Uterus (tissue), 4 donors: ENCODE results near the gene SLC7A1. TPM values are rescaled to one million over a fixed set of nuclear protein-coding genes. Genes with fewer than 3 reads are reported as not detected.

Experiments used
- DNase-seq, 2 donors: peaks; one replicate each; pipeline ENCODE4 v3.0.0-alpha.2; 2019 to 2020
- H3K27ac ChIP-seq, 2 donors: fragments of 200-600 bp; sonication (generic); 1 replicate in 1 of 2; 2 replicates in 1 of 2; pipeline ENCODE4 v1.5.1; 2016 to 2018
- H3K27me3 ChIP-seq, 2 donors: fragments of 200-600 bp; sonication (generic); one replicate each; pipeline ENCODE4 v1.5.1; 2018 to 2019; ENCODE audit warnings: control low read depth in 1 of 2
- H3K36me3 ChIP-seq, 2 donors: fragments of 200-600 bp; sonication (generic); one replicate each; pipeline ENCODE4 v1.5.1; 2019; ENCODE audit warnings: control low read depth in 1 of 2
- H3K4me1 ChIP-seq, 2 donors: fragments of 200-600 bp; sonication (generic); one replicate each; pipeline ENCODE4 v1.5.1; 2018 to 2019; ENCODE audit warnings: control low read depth in 1 of 2
- H3K4me3 ChIP-seq, 2 donors: fragments of 200-600 bp; sonication (generic); 1 replicate in 1 of 2; 2 replicates in 1 of 2; pipeline ENCODE4 v1.5.1; 2018 to 2019; ENCODE audit warnings: mild to moderate bottlenecking in 1 of 2
- H3K9me3 ChIP-seq, 2 donors: fragments of 200-600 bp; sonication (generic); one replicate each; pipeline ENCODE4 v1.5.1; 2019; ENCODE audit warnings: control low read depth in 1 of 2
- CTCF ChIP-seq, 4 experiments: fragments of 200-600 bp in 2 of 4; fragments of 450-650 bp in 2 of 4; sonication (generic) in 2 of 4; IDR thresholded peaks; one replicate each; pipeline ENCODE4 v1.5.1; 2016 to 2019; ENCODE audit warnings: antibody characterized with exemption in 4 of 4, mild to moderate bottlenecking in 2 of 4, moderate library complexity in 1 of 4
- POLR2A ChIP-seq, 2 donors: fragments of 450-650 bp; IDR thresholded peaks; one replicate each; pipeline ENCODE4 v1.6.1; 2016; ENCODE audit warnings: antibody characterized with exemption in 2 of 2, mild to moderate bottlenecking in 1 of 2, moderate library complexity in 1 of 2
- intact Hi-C: fragments of 100-400 bp; cut with DNase I; formaldehyde crosslinking; loops from one replicate; pipeline ENCODE4 v1.15.1; 2023; ENCODE audit warnings: low total_unique reads
- total RNA-seq, 4 donors: library from RNA; depleted of rRNA in 3 of 4; stranded (reverse); fragments of >200 nt in 3 of 4; gene quantifications; one replicate each; pipeline versions ENCODE4 v1.1.0 to v1.2.4, GENCODE V29; 2014 to 2023
- donor health status: DM: yes; HTN: yes; CAD: no.

Gene SLC7A1
- total RNA-seq, 4 donors from 2014 or later = 4.1 to 39.0 (median 10.8) TPM

- peak in 1 of 2 donors; percentile 36 for DNase-seq
- intact Hi-C loops = no loop called here
- Histone ChIP-seq H3K9me3 (no peaks in the 10 kb centered on the region), H3K4me1 (no peaks in the 10 kb centered on the region), H3K4me3 (no peak overlapping the region), H3K36me3 (no peaks in the 10 kb centered on the region), H3K27me3 (no peaks in the 10 kb centered on the region), H3K27ac (peak overlapping the region in 1 of 2 donors; percentile 65)
- TF ChIP-seq CTCF (IDR thresholded peaks at IDR 0.05) (no peak), POLR2A (IDR thresholded peaks at IDR 0.05) (no peak)
Observed at GRCh38 chr13:29587645-29588044, 7.8 kb downstream of the SLC7A1 start.

GRCh38 chr13:29583073-29583785, 12.3 kb downstream of the SLC7A1 start:
- H3K4me3 ChIP-seq = no peak overlapping the region
- H3K36me3 ChIP-seq = no peaks in the 10 kb centered on the region
- no peaks in the 10 kb centered on the region for H3K9me3 ChIP-seq
- TF ChIP-seq POLR2A (IDR thresholded peaks at IDR 0.05) (no peak), CTCF (IDR thresholded peaks at IDR 0.05) (no peak)
- H3K4me1 ChIP-seq = no peaks in the 10 kb centered on the region
- no peaks in the 10 kb centered on the region for H3K27me3 ChIP-seq
- no peak overlapping the region for H3K27ac ChIP-seq
- intact Hi-C loops = no loop called here
- no peak for DNase-seq

GRCh38 chr13:29582171-29582570, 13.3 kb downstream of the SLC7A1 start:
- Histone ChIP-seq H3K9me3 (no peaks in the 10 kb centered on the region), H3K27me3 (no peaks in the 10 kb centered on the region), H3K27ac (no peak overlapping the region), H3K4me3 (no peak overlapping the region), H3K36me3 (no peaks in the 10 kb centered on the region), H3K4me1 (no peaks in the 10 kb centered on the region)
- intact Hi-C loops = no loop called here
- no peak for DNase-seq
- TF ChIP-seq POLR2A (IDR thresholded peaks at IDR 0.05) = no peak
- no peak for TF ChIP-seq CTCF (IDR thresholded peaks at IDR 0.05)

GRCh38 chr13:29581666-29582065, 13.8 kb downstream of the SLC7A1 start:
- no peak for DNase-seq
- TF ChIP-seq POLR2A (IDR thresholded peaks at IDR 0.05) (no peak), CTCF (IDR thresholded peaks at IDR 0.05) (no peak)
- H3K9me3 ChIP-seq = no peaks in the 10 kb centered on the region
- H3K27ac ChIP-seq = no peak overlapping the region
- H3K4me3 ChIP-seq = no peak overlapping the region
- no peaks in the 10 kb centered on the region for H3K4me1 ChIP-seq
- H3K36me3 ChIP-seq = no peaks in the 10 kb centered on the region
- H3K27me3 ChIP-seq = no peaks in the 10 kb centered on the region
- intact Hi-C loops = no loop called here

- Histone ChIP-seq H3K27ac (no peak overlapping the region), H3K9me3 (no peaks in the 10 kb centered on the region), H3K4me1 (no peaks in the 10 kb centered on the region), H3K4me3 (no peak overlapping the region), H3K36me3 (no peaks in the 10 kb centered on the region), H3K27me3 (no peaks in the 10 kb centered on the region)
- TF ChIP-seq CTCF (IDR thresholded peaks at IDR 0.05) (no peak), POLR2A (IDR thresholded peaks at IDR 0.05) (no peak)
- intact Hi-C loops = no loop called here
- no peak for DNase-seq
Observed at GRCh38 chr13:29579094-29579493, 16.4 kb downstream of the SLC7A1 start.
